ENCODE data around the gene PRDM16.

DNA sequence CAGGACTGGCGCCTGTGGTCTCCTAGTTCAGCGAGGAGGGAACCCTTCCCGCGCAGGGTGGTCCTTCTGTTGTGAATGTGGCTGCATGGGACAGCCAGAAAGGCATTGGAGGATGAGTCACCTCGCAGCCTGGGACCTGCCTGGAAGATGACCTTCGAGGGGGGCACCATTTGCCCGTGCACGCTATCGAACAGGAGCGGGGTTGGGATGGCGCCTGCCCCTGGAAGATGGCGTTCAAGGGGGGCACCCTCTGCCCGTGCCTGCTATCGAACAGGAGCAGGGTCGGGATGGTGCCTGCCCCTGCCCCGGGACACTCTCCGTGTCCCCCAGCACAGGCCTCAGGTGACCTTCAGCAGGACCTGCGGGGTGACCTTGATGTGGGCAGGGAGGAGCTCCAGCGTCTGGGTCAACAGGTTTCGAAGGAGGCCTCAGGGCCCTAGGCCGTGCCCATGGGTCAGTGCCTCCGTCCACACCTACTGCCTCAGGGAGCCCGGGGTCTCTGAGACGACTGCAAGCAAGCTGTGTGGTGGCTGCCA lies 49.4 kb upstream of the PRDM16 start:
- TF ChIP-seq CHD2 (IDR thresholded peaks at IDR 0.05; ENCODE audit: low read length, partially characterized antibody) (no peak), EP300 (IDR thresholded peaks at IDR 0.05; ENCODE audit: borderline replicate concordance in 1 of 2, low read depth in 1 of 2, low read length in 1 of 2) (no peak), RXRA (IDR thresholded peaks at IDR 0.05; ENCODE audit: borderline replicate concordance, low read depth) (no peak)
- TF ChIP-seq, protein P1, sequence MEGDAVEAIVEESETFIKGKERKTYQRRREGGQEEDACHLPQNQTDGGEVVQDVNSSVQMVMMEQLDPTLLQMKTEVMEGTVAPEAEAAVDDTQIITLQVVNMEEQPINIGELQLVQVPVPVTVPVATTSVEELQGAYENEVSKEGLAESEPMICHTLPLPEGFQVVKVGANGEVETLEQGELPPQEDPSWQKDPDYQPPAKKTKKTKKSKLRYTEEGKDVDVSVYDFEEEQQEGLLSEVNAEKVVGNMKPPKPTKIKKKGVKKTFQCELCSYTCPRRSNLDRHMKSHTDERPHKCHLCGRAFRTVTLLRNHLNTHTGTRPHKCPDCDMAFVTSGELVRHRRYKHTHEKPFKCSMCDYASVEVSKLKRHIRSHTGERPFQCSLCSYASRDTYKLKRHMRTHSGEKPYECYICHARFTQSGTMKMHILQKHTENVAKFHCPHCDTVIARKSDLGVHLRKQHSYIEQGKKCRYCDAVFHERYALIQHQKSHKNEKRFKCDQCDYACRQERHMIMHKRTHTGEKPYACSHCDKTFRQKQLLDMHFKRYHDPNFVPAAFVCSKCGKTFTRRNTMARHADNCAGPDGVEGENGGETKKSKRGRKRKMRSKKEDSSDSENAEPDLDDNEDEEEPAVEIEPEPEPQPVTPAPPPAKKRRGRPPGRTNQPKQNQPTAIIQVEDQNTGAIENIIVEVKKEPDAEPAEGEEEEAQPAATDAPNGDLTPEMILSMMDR (IDR thresholded peaks at IDR 0.05), result no peak
- TF ChIP-seq, protein P2, sequence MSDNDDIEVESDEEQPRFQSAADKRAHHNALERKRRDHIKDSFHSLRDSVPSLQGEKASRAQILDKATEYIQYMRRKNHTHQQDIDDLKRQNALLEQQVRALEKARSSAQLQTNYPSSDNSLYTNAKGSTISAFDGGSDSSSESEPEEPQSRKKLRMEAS (IDR thresholded peaks at IDR 0.05; ENCODE audit: low read depth), result no peak

Data from SK-N-SH (cell line).